HepG2 (cell line): ENCODE data around the gene PRR12. TPM values are rescaled to one million over a fixed set of nuclear protein-coding genes. Genes with fewer than 3 reads are reported as not detected.

Source experiments
- CBX2 ChIP-seq, 2 experiments: fragments of 200-600 bp in 1 of 2; sonication (generic); formaldehyde crosslinking in 1 of 2; IDR thresholded peaks; 2 replicates each; pipeline versions ENCODE4 v1.7.0 to v1.8.1; 2018 to 2022; ENCODE audit warnings: low read depth in 2 of 2, low read length in 1 of 2, mild to moderate bottlenecking in 1 of 2, missing genetic modification reagents in 1 of 2
- GATAD1 ChIP-seq: IDR thresholded peaks from 2 replicates; pipeline ENCODE4 v1.6.1; 2016; ENCODE audit warnings: missing genetic modification reagents, missing compliant biosample characterization
- GTF2F1 ChIP-seq: fragments of 150-350 bp; IDR thresholded peaks from 2 replicates; pipeline ENCODE4 v1.6.1; 2014; ENCODE audit warnings: low read length
- HMG20B ChIP-seq: conservative IDR thresholded peaks from 2 replicates; pipeline ENCODE4 v1.6.1; 2016; ENCODE audit warnings: missing genetic modification reagents, missing compliant biosample characterization
- IRX3 ChIP-seq: sonication (generic); formaldehyde crosslinking; IDR thresholded peaks from 2 replicates; pipeline ENCODE4 v1.8.1; 2023; ENCODE audit warnings: mild to moderate bottlenecking, low read depth, missing genetic modification reagents, borderline replicate concordance
- ISX ChIP-seq: sonication (generic); formaldehyde crosslinking; conservative IDR thresholded peaks from 2 replicates; pipeline ENCODE4 v1.5.0; 2020; ENCODE audit warnings: missing genetic modification reagents
- JARID2 ChIP-seq: sonication (generic); formaldehyde crosslinking; IDR thresholded peaks from 2 replicates; pipeline ENCODE4 v1.8.1; 2023; ENCODE audit warnings: missing genetic modification reagents, inconsistent platforms; ENCODE audit not compliant: insufficient replicate concordance
- KDM2A ChIP-seq: sonication (generic); formaldehyde crosslinking; IDR thresholded peaks from 2 replicates; pipeline ENCODE4 v1.4.0; 2020; ENCODE audit warnings: low read depth, missing genetic modification reagents, borderline replicate concordance
- NBN ChIP-seq: fragments of 450-650 bp; conservative IDR thresholded peaks from 2 replicates; pipeline ENCODE4 v1.6.1; 2017
- NR2C2 ChIP-seq: sonication (generic); formaldehyde crosslinking; IDR thresholded peaks from 2 replicates; pipeline ENCODE4 v1.4.0; 2020; ENCODE audit warnings: missing genetic modification reagents, mild to moderate bottlenecking, moderate library complexity, borderline replicate concordance
- SRSF4 ChIP-seq: fragments of 200-400 bp; formaldehyde crosslinking; IDR thresholded peaks from one replicate; pipeline ENCODE4 v1.6.1; 2018; ENCODE audit warnings: mild to moderate bottlenecking, low read depth, low read length, moderate library complexity; ENCODE audit not compliant: poor library complexity, severe bottlenecking
- ZBTB1 ChIP-seq: sonication (generic); formaldehyde crosslinking; IDR thresholded peaks from 2 replicates; pipeline ENCODE4 v1.4.0; 2020; ENCODE audit warnings: missing genetic modification reagents, borderline replicate concordance
- ZFX ChIP-seq: sonication (generic); formaldehyde crosslinking; IDR thresholded peaks from 2 replicates; pipeline ENCODE4 v1.4.0; 2020; ENCODE audit warnings: mild to moderate bottlenecking, low read depth, missing genetic modification reagents, moderate library complexity
- ZNF329 ChIP-seq: sonication (generic); formaldehyde crosslinking; IDR thresholded peaks from 2 replicates; pipeline ENCODE4 v1.9.0; 2021; ENCODE audit warnings: low read depth, mild to moderate bottlenecking, missing genetic modification reagents
- ZNF501 ChIP-seq: sonication (generic); formaldehyde crosslinking; IDR thresholded peaks from 2 replicates; pipeline ENCODE4 v1.5.1; 2020; ENCODE audit warnings: mild to moderate bottlenecking, moderate library complexity, missing genetic modification reagents
- ZNF878 ChIP-seq: sonication (generic); formaldehyde crosslinking; IDR thresholded peaks from 2 replicates; pipeline ENCODE4 v1.8.1; 2023; ENCODE audit warnings: mild to moderate bottlenecking, missing genetic modification reagents, moderate library complexity
- polyA plus RNA-seq, 8 experiments: library from polyadenylated mRNA; depleted of rRNA in 3 of 8; stranded (reverse) in 7 of 8; unstranded in 1 of 8; fragments of >200 nt; fragmentation: Illumina TruSeq in 4 of 8; extraction: Trizol in 4 of 8; gene quantifications; 2 replicates each; pipeline versions ENCODE4 v1.2.1 to v1.2.3, GENCODE V29; 2011 to 2016; ENCODE audit warnings: low read depth in 4 of 8, missing spikeins in 1 of 8, mixed read lengths in 1 of 8; ENCODE audit not compliant: insufficient read depth in 1 of 8
- total RNA-seq, 5 experiments: library from RNA; depleted of rRNA; stranded (reverse); fragments of >200 nt; fragmentation: Illumina TruSeq; extraction: Trizol; gene quantifications; 2 replicates each; pipeline ENCODE4 v1.2.3, GENCODE V29; 2016; ENCODE audit warnings: low read depth in 1 of 5
- TF ChIP-seq, protein P1 (sequence below): sonication (generic); formaldehyde crosslinking; IDR thresholded peaks from 2 replicates; pipeline ENCODE4 v1.5.1; 2020; ENCODE audit warnings: missing genetic modification reagents, mild to moderate bottlenecking, borderline replicate concordance
- TF ChIP-seq, protein P2 (sequence below): sonication (generic); formaldehyde crosslinking; IDR thresholded peaks from 2 replicates; pipeline ENCODE4 v1.4.0; 2020; ENCODE audit warnings: missing genetic modification reagents, borderline replicate concordance
- TF ChIP-seq, protein P3 (sequence below): fragments of 450-650 bp; IDR thresholded peaks from 2 replicates; pipeline ENCODE4 v1.6.1; 2017; ENCODE audit warnings: mild to moderate bottlenecking
- TF ChIP-seq, protein P4 (sequence below): sonication (generic); formaldehyde crosslinking; IDR thresholded peaks from 2 replicates; pipeline ENCODE4 v1.8.0; 2022; ENCODE audit warnings: mild to moderate bottlenecking, missing genetic modification reagents, borderline replicate concordance

Gene PRR12
- total and polyA plus RNA-seq, 2 of the 13 experiments (the other 11 are each of a cell fraction or from before 2014, with no cell fraction given): 0.62 to 1.5 TPM

DNA sequence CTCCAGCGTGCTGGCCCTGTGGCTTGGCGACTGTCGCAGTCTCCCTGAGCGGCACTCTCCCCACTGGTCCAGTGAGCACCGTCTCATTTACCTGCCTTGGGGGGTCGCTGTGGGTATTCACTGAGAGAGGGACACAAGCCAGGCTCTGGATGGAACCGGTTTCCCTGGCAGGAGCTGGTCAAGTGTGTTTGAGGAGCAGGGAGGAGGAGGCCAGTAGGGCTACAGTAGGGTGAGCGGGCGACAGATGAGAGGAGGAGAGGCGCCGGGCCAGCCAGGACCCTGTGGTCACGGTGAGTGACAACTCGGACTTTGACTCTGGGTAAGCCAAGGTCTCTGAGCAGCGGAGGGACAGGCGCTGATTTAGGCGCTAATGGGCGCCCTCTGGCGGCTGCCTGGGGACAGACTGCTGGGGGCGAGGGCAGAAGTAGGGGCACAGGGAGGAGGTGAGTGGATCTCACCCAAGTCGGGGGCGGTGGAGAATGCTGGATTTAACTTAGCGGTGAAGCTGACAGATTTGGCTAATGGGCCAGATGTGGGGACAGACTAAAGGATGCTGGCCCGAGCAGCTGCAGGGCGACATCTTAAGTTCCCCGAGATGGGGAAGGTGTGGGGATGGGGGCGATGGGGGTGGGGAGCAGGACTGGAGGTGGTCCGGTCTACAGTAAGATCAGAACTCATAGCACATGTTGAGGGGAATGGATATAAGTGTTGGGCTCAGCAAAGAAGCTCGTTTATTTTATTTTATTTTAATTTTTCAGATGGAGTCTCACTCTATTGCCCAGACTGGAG lies 81.3 kb downstream of the PRR12 start (continued):
- TF ChIP-seq NR2C2 (CRISPR knock-in tag) (peak; percentile 42; the same call in 1 of the 2 replicates), ISX (no peak), HMG20B (CRISPR knock-in tag) (peak; percentile 74), ZFX (CRISPR knock-in tag) (peak; percentile 71), CBX2 (IDR thresholded peaks at IDR 0.05; ENCODE audit: low read depth, low read length) (no peak), CBX2 (CRISPR knock-in tag; IDR thresholded peaks at IDR 0.05; ENCODE audit: low read depth) (no peak), IRX3 (CRISPR knock-in tag) (no peak), GATAD1 (CRISPR knock-in tag) (peak; percentile 70), NBN (no peak), GTF2F1 (no peak), ZBTB1 (CRISPR knock-in tag) (no peak), ZNF878 (CRISPR knock-in tag) (no peak), ZNF501 (CRISPR knock-in tag) (peak; percentile 82), ZNF329 (CRISPR knock-in tag) (no peak), SRSF4 (no peak), KDM2A (peak; percentile 69; the same call in 1 of the 2 replicates), JARID2 (CRISPR knock-in tag) (peak; percentile 69)
- TF ChIP-seq, protein P1, sequence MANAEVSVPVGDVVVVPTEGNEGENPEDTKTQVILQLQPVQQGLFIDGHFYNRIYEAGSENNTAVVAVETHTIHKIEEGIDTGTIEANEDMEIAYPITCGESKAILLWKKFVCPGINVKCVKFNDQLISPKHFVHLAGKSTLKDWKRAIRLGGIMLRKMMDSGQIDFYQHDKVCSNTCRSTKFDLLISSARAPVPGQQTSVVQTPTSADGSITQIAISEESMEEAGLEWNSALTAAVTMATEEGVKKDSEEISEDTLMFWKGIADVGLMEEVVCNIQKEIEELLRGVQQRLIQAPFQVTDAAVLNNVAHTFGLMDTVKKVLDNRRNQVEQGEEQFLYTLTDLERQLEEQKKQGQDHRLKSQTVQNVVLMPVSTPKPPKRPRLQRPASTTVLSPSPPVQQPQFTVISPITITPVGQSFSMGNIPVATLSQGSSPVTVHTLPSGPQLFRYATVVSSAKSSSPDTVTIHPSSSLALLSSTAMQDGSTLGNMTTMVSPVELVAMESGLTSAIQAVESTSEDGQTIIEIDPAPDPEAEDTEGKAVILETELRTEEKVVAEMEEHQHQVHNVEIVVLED (CRISPR knock-in tag): peak; percentile 70
- TF ChIP-seq, protein P2, sequence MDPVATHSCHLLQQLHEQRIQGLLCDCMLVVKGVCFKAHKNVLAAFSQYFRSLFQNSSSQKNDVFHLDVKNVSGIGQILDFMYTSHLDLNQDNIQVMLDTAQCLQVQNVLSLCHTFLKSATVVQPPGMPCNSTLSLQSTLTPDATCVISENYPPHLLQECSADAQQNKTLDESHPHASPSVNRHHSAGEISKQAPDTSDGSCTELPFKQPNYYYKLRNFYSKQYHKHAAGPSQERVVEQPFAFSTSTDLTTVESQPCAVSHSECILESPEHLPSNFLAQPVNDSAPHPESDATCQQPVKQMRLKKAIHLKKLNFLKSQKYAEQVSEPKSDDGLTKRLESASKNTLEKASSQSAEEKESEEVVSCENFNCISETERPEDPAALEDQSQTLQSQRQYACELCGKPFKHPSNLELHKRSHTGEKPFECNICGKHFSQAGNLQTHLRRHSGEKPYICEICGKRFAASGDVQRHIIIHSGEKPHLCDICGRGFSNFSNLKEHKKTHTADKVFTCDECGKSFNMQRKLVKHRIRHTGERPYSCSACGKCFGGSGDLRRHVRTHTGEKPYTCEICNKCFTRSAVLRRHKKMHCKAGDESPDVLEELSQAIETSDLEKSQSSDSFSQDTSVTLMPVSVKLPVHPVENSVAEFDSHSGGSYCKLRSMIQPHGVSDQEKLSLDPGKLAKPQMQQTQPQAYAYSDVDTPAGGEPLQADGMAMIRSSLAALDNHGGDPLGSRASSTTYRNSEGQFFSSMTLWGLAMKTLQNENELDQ (CRISPR knock-in tag): no peak
- TF ChIP-seq, protein P3, sequence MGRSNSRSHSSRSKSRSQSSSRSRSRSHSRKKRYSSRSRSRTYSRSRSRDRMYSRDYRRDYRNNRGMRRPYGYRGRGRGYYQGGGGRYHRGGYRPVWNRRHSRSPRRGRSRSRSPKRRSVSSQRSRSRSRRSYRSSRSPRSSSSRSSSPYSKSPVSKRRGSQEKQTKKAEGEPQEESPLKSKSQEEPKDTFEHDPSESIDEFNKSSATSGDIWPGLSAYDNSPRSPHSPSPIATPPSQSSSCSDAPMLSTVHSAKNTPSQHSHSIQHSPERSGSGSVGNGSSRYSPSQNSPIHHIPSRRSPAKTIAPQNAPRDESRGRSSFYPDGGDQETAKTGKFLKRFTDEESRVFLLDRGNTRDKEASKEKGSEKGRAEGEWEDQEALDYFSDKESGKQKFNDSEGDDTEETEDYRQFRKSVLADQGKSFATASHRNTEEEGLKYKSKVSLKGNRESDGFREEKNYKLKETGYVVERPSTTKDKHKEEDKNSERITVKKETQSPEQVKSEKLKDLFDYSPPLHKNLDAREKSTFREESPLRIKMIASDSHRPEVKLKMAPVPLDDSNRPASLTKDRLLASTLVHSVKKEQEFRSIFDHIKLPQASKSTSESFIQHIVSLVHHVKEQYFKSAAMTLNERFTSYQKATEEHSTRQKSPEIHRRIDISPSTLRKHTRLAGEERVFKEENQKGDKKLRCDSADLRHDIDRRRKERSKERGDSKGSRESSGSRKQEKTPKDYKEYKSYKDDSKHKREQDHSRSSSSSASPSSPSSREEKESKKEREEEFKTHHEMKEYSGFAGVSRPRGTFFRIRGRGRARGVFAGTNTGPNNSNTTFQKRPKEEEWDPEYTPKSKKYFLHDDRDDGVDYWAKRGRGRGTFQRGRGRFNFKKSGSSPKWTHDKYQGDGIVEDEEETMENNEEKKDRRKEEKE: no peak
- TF ChIP-seq, protein P4, sequence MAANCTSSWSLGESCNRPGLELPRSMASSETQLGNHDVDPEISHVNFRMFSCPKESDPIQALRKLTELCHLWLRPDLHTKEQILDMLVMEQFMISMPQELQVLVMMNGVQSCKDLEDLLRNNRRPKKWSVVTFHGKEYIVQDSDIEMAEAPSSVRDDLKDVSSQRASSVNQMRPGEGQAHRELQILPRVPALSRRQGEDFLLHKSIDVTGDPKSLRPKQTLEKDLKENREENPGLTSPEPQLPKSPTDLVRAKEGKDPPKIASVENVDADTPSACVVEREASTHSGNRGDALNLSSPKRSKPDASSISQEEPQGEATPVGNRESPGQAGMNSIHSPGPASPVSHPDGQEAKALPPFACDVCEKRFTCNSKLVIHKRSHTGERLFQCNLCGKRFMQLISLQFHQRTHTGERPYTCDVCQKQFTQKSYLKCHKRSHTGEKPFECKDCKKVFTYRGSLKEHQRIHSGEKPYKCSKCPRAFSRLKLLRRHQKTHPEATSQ: no peak; the same call in 1 of the 2 replicates
